ENCODE results near the gene IFNLR1. TPM values are rescaled to one million over a fixed set of nuclear protein-coding genes. Genes with fewer than 3 reads are reported as not detected.

Gene IFNLR1
- total and polyA plus RNA-seq, 2 donors (not counting 3 experiments of a cell fraction or from before 2014, with no cell fraction given): 0.01 TPM; not detected in 1

DNA sequence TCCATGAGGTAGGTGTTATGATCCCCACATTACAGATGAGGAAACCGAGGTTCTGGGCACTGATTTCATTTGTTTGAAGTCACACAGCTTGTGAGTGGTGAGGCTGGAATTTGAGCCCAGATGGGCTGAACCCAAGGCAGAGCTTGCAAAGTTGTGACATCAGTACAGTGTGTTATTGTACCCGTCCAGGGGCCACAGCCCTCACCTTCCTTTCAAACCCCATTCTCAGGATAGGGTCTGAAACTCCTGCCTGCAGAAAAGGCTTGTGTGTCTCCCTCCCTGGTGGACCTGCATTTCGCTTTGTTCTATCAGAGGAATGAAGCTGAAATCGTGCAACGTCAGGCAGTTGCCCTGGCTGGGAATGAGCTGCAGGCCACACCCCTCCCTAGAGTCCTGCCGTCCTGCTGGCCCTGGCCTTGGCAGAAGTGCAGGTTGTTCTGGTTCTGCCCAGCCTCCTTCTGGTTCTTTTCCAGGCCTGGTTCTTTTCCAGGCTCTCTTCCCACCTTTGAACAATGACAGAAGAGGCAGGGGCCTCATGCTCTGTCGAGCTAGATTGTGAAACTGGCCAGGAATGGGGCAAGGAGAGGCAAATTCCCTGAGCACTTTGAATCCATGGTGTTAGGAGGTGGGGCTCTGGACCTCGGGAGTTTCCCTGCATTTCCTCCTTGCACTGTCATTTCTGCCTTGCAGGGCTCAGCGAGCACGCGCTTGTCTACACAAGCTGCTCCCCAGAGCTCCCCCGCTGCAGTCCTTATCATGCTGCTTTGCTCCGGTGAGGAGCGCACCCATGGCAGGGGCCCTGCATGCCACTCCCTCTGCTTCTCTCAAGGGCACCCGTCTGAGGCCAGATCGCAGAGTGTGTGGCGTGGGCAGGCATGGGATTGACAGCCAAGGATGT lies 67.0 kb downstream of the IFNLR1 start:
- no peak overlapping the region for H2AFZ ChIP-seq (ENCODE audit: low read depth, low read length)
- H3K9me3 ChIP-seq (replicated peaks; ENCODE audit: control insufficient read depth, insufficient read depth, low read length): no peaks in the 10 kb centered on the region
- H3K36me3 ChIP-seq (ENCODE audit: control insufficient read depth in 2 of 2, extremely low read depth in 1 of 2, insufficient read depth in 2 of 2, low read length in 2 of 2): no peaks in the 10 kb centered on the region
- no peak overlapping the region for H3K9ac ChIP-seq (replicated peaks; ENCODE audit: extremely low read depth, insufficient read depth, low read length)
- H3K27me3 ChIP-seq (ENCODE audit: control insufficient read depth in 2 of 2, insufficient read depth in 2 of 2, low read length in 2 of 2): no peaks in the 10 kb centered on the region
- H3K27ac ChIP-seq (ENCODE audit: insufficient read depth, low read depth, low read length): no peak overlapping the region
- BruUV-seq (replicated peaks): no TSS peak
- ChIA-PET CTCF (interaction anchor here (1.2 to 1.3 kb wide), 2 partner anchors 9 to 30 kb away, joined by 4 read pairs; no protein-coding TSS in a partner anchor), POLR2A (no interaction called here)
- no peaks in the 10 kb centered on the region for H3K9me1 ChIP-seq (replicated peaks; ENCODE audit: control insufficient read depth, extremely low read depth, insufficient read depth, low read length)
- no peaks in the 10 kb centered on the region for H3K79me2 ChIP-seq (ENCODE audit: control insufficient read depth, insufficient read depth, low read length)
- H3K4me1 ChIP-seq (ENCODE audit: control insufficient read depth, extremely low read depth, insufficient read depth, low read length): no peaks in the 10 kb centered on the region
- no peak overlapping the region for H3K4me2 ChIP-seq (ENCODE audit: insufficient read depth, low read length)
- no peak overlapping the region for H3K4me3 ChIP-seq (replicated peaks in 1 of 3; ENCODE audit: insufficient read depth in 1 of 3, low read depth in 1 of 3, low read length in 3 of 3)
- dilution Hi-C loops (cut with MboI; ENCODE audit: extremely low pct_ligation_motif_present, low sequenced_read_pairs): no loop called here
- DNase-seq (ENCODE audit: low read depth, low spot score): no peak
- intact Hi-C loops (cut with micrococcal nuclease): no loop called here
- TF ChIP-seq JUN (IDR thresholded peaks at IDR 0.05; ENCODE audit: borderline replicate concordance, insufficient read depth, insufficient read length, low read depth): no peak
- no peaks in the 10 kb centered on the region for H4K20me1 ChIP-seq (replicated peaks; ENCODE audit: control insufficient read depth, extremely low read depth, insufficient read depth, low read length)
- FAIRE-seq: no peak

DNA sequence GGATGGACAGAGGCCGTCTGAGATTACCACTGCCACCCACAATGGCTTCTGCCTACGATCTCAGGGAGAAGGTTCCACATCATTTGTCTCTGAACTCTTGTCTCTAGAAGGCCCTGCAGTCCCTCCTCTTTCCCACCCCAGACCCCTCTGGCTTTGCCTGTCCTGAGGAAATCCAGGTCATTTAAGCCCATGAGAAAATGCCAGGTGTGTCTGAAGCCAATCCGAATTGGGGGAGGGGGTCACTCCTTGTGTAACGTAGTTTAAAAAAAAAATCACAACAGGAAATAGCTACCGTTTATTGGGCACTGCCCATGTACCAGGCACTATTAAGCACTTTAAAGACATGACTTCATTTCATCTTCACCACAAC lies 67.6 kb downstream of the IFNLR1 start:
- dilution Hi-C loops (cut with MboI; ENCODE audit: extremely low pct_ligation_motif_present, low sequenced_read_pairs) (no loop called here), intact Hi-C loops (cut with micrococcal nuclease) (no loop called here)
- Histone ChIP-seq H2AFZ (ENCODE audit: low read depth, low read length) (no peak overlapping the region), H3K4me1 (ENCODE audit: control insufficient read depth, extremely low read depth, insufficient read depth, low read length) (no peaks in the 10 kb centered on the region), H3K9me3 (replicated peaks; ENCODE audit: control insufficient read depth, insufficient read depth, low read length) (no peaks in the 10 kb centered on the region), H3K79me2 (ENCODE audit: control insufficient read depth, insufficient read depth, low read length) (no peaks in the 10 kb centered on the region), H3K27me3 (ENCODE audit: control insufficient read depth in 2 of 2, insufficient read depth in 2 of 2, low read length in 2 of 2) (no peaks in the 10 kb centered on the region), H3K36me3 (ENCODE audit: control insufficient read depth in 2 of 2, extremely low read depth in 1 of 2, insufficient read depth in 2 of 2, low read length in 2 of 2) (no peaks in the 10 kb centered on the region), H3K27ac (ENCODE audit: insufficient read depth, low read depth, low read length) (no peak overlapping the region), H4K20me1 (replicated peaks; ENCODE audit: control insufficient read depth, extremely low read depth, insufficient read depth, low read length) (no peaks in the 10 kb centered on the region), H3K9me1 (replicated peaks; ENCODE audit: control insufficient read depth, extremely low read depth, insufficient read depth, low read length) (no peaks in the 10 kb centered on the region), H3K4me2 (ENCODE audit: insufficient read depth, low read length) (no peak overlapping the region), H3K4me3 (replicated peaks in 1 of 3; ENCODE audit: insufficient read depth in 1 of 3, low read depth in 1 of 3, low read length in 3 of 3) (no peak overlapping the region), H3K9ac (replicated peaks; ENCODE audit: extremely low read depth, insufficient read depth, low read length) (no peak overlapping the region)
- no peak for FAIRE-seq
- CTCF ChIA-PET: interaction anchor here (1.2 to 3.5 kb wide), 3 partner anchors 8 to 49 kb away, joined by 4 to 13 read pairs (median 4); no protein-coding TSS in a partner anchor
- no peak for TF ChIP-seq JUN (IDR thresholded peaks at IDR 0.05; ENCODE audit: borderline replicate concordance, insufficient read depth, insufficient read length, low read depth)
- no peak for TF ChIP-seq POLR2AphosphoS5 (IDR thresholded peaks at IDR 0.05; ENCODE audit: insufficient read depth, low read depth, low read length)
- TF ChIP-seq EZH2 (IDR thresholded peaks at IDR 0.05; ENCODE audit: borderline replicate concordance, low read depth, low read length, severe bottlenecking): no peak
- TF ChIP-seq GATA2 (IDR thresholded peaks at IDR 0.05; ENCODE audit: insufficient read depth, insufficient read length, low read depth, low read length): no peak
- no peak for TF ChIP-seq POLR2A (IDR thresholded peaks at IDR 0.05; ENCODE audit: low read depth, low read length)
- BruUV-seq (replicated peaks): no TSS peak
- no peak for DNase-seq (ENCODE audit: low read depth, low spot score)
- POLR2A ChIA-PET: no interaction called here

Data from endothelial cell of umbilical vein (primary cell).